H1 (cell line): ENCODE data around the gene GPSM1. TPM values are rescaled to one million over a fixed set of nuclear protein-coding genes. Genes with fewer than 3 reads are reported as not detected.
"Not testable (repeated sequence)": the region's sequence is repeated elsewhere in the genome, so short reads cannot be mapped to it uniquely, and the experiment has no call there.

Experiments
- CTCF ChIA-PET: fragments of 300-600 bp; sonication (Branson Sonifier 250); formaldehyde crosslinking; loops from one replicate; lab custom pipeline; 2021; ENCODE audit not compliant: partially characterized antibody; lab: Charles Lee
- POLR2A ChIA-PET: fragments of 300-600 bp; sonication (Branson Sonifier 250); formaldehyde crosslinking; loops from one replicate; lab custom pipeline; 2021; ENCODE audit warnings: inconsistent platforms; ENCODE audit not compliant: partially characterized antibody; lab: Charles Lee
- DNase-seq, 2 experiments: peaks; one replicate each; pipeline versions ENCODE4 v3.0.0 to v3.0.0-alpha.2; 2010 to 2022; ENCODE audit warnings: low spot score in 2 of 2, low read depth in 1 of 2, mixed read lengths in 1 of 2
- FAIRE-seq: peaks from 2 replicates; lab custom pipeline; 2011; peaks lifted over from hg19 to GRCh38; lab: Jason Lieb, UNC
- H2AFZ ChIP-seq: 2 replicates; pipeline ENCODE4 v1.8.1; 2012; ENCODE audit warnings: low read length, inconsistent platforms
- H2AK5ac ChIP-seq: 2 replicates; pipeline ENCODE4 v1.6.1; 2013; ENCODE audit warnings: low read depth, low read length
- H2BK120ac ChIP-seq: replicated peaks from 2 replicates; pipeline ENCODE3; 2013; ENCODE audit warnings: low read depth, low read length, inconsistent platforms
- H2BK12ac ChIP-seq: 2 replicates; pipeline ENCODE4 v1.6.1; 2013; ENCODE audit warnings: low read depth, low read length
- H2BK15ac ChIP-seq: 2 replicates; pipeline ENCODE4 v1.6.1; 2013; ENCODE audit warnings: low read length
- H2BK20ac ChIP-seq: 2 replicates; pipeline ENCODE4 v1.6.1; 2013; ENCODE audit warnings: low read length
- H2BK5ac ChIP-seq: 2 replicates; pipeline ENCODE4 v1.6.1; 2013; ENCODE audit warnings: low read depth, low read length
- H3K14ac ChIP-seq: 2 replicates; pipeline ENCODE4 v1.6.1; 2013; ENCODE audit warnings: inconsistent platforms; ENCODE audit not compliant: insufficient read length
- H3K18ac ChIP-seq: 2 replicates; pipeline ENCODE4 v1.6.1; 2013; ENCODE audit warnings: low read length; ENCODE audit errors: extremely low read depth
- H3K23ac ChIP-seq: 2 replicates; pipeline ENCODE4 v1.6.1; 2013; ENCODE audit warnings: inconsistent platforms; ENCODE audit not compliant: insufficient read length
- H3K23me2 ChIP-seq: 2 replicates; pipeline ENCODE4 v1.6.1; 2013; ENCODE audit warnings: low read depth, low read length
- H3K27ac ChIP-seq: 2 replicates; pipeline ENCODE4 v1.6.1; 2011; ENCODE audit warnings: low read depth, low read length, inconsistent platforms
- H3K27me3 ChIP-seq, 4 experiments: replicated peaks in 1 of 4; 1 replicate in 1 of 4; 2 replicates in 3 of 4; pipeline versions ENCODE4 v1.6.1 to v1.8.1; 2011 to 2013; ENCODE audit warnings: low read length in 3 of 4, mild to moderate bottlenecking in 3 of 4, inconsistent platforms in 2 of 4, mixed read lengths in 2 of 4, moderate library complexity in 1 of 4; ENCODE audit not compliant: control insufficient read depth in 3 of 4, insufficient read depth in 3 of 4; ENCODE audit errors: extremely low read depth in 1 of 4
- H3K36me3 ChIP-seq, 4 experiments: 2 replicates each; pipeline versions ENCODE4 v1.6.1 to v1.8.1; 2011 to 2013; ENCODE audit warnings: mild to moderate bottlenecking in 4 of 4, low read length in 3 of 4, moderate library complexity in 2 of 4, control low read depth in 1 of 4, inconsistent platforms in 1 of 4; ENCODE audit not compliant: insufficient read depth in 4 of 4, control insufficient read depth in 2 of 4
- H3K4ac ChIP-seq: replicated peaks from 2 replicates; pipeline ENCODE3; 2013; ENCODE audit warnings: low read length, low read depth, mixed read lengths, inconsistent platforms; ENCODE audit not compliant: insufficient read length
- H3K4me1 ChIP-seq, 4 experiments: replicated peaks in 1 of 4; 1 replicate in 1 of 4; 2 replicates in 3 of 4; pipeline versions ENCODE4 v1.6.1 to v1.8.1; 2011 to 2013; ENCODE audit warnings: low read length in 3 of 4, inconsistent platforms in 2 of 4, mixed read lengths in 1 of 4; ENCODE audit not compliant: insufficient read depth in 4 of 4, control insufficient read depth in 3 of 4
- H3K4me2 ChIP-seq, 2 experiments: 2 replicates each; pipeline versions ENCODE4 v1.6.1 to v1.8.1; 2011 to 2013; ENCODE audit warnings: low read depth in 2 of 2, low read length in 2 of 2, control low read depth in 1 of 2, inconsistent platforms in 1 of 2, mild to moderate bottlenecking in 1 of 2; ENCODE audit not compliant: insufficient read depth in 1 of 2
- H3K4me3 ChIP-seq, 4 experiments: fragments of 200-600, 300-600 bp in 1 of 4; sonication (generic), shearing (Covaris generic), sonication (Bioruptor Twin) in 1 of 4; 2 replicates each; pipeline versions ENCODE4 v1.5.1 to v1.8.1; 2011 to 2016; ENCODE audit warnings: low read length in 4 of 4, low read depth in 3 of 4, control low read depth in 2 of 4, inconsistent platforms in 2 of 4, mild to moderate bottlenecking in 2 of 4, mixed read lengths in 1 of 4, moderate library complexity in 1 of 4; ENCODE audit not compliant: insufficient read depth in 2 of 4; ENCODE audit errors: extremely low read depth in 1 of 4
- H3K56ac ChIP-seq: replicated peaks from 2 replicates; pipeline ENCODE3; 2013; ENCODE audit warnings: low read depth, mild to moderate bottlenecking, mixed read lengths, low read length, inconsistent platforms; ENCODE audit not compliant: insufficient read length
- H3K79me1 ChIP-seq: 2 replicates; pipeline ENCODE4 v1.6.1; 2013; ENCODE audit warnings: low read depth, low read length, control low read depth
- H3K79me2 ChIP-seq, 2 experiments: 2 replicates each; pipeline versions ENCODE4 v1.6.1 to v1.8.1; 2012 to 2013; ENCODE audit warnings: low read length in 2 of 2, mild to moderate bottlenecking in 2 of 2, inconsistent platforms in 1 of 2; ENCODE audit not compliant: insufficient read depth in 2 of 2, control insufficient read depth in 1 of 2
- H3K9ac ChIP-seq, 4 experiments: replicated peaks in 1 of 4; 1 replicate in 1 of 4; 2 replicates in 3 of 4; pipeline versions ENCODE4 v1.6.1 to v1.8.1; 2011 to 2013; ENCODE audit warnings: low read depth in 3 of 4, low read length in 3 of 4, control low read depth in 2 of 4, mild to moderate bottlenecking in 2 of 4, moderate library complexity in 2 of 4, inconsistent platforms in 1 of 4; ENCODE audit errors: extremely low read depth in 1 of 4
- H3K9me3 ChIP-seq, 2 experiments: 2 replicates each; pipeline versions ENCODE4 v1.6.1 to v1.8.1; 2012 to 2013; ENCODE audit warnings: mild to moderate bottlenecking in 2 of 2, moderate library complexity in 2 of 2, control low read depth in 1 of 2, inconsistent platforms in 1 of 2, low read depth in 1 of 2, low read length in 1 of 2, mixed read lengths in 1 of 2; ENCODE audit not compliant: insufficient read depth in 2 of 2
- H4K20me1 ChIP-seq, 2 experiments: replicated peaks in 1 of 2; 2 replicates each; pipeline versions ENCODE3 to v1.8.1; 2011 to 2013; ENCODE audit warnings: inconsistent platforms in 2 of 2, low read length in 2 of 2, mild to moderate bottlenecking in 1 of 2; ENCODE audit not compliant: insufficient read depth in 2 of 2, control insufficient read depth in 1 of 2
- H4K5ac ChIP-seq: 2 replicates; pipeline ENCODE4 v1.6.1; 2013; ENCODE audit warnings: low read length, low read depth, mixed read lengths, inconsistent platforms; ENCODE audit not compliant: insufficient read length
- H4K8ac ChIP-seq: 2 replicates; pipeline ENCODE4 v1.8.0; 2013; ENCODE audit warnings: mild to moderate bottlenecking, moderate library complexity, low read length, inconsistent platforms; ENCODE audit not compliant: insufficient read depth; ENCODE audit errors: extremely low read depth
- H4K91ac ChIP-seq: replicated peaks from 2 replicates; pipeline ENCODE3; 2013; ENCODE audit warnings: low read length, mixed read lengths, inconsistent platforms; ENCODE audit not compliant: insufficient read length
- ATF2 ChIP-seq: IDR thresholded peaks from 2 replicates; pipeline ENCODE4 v1.6.1; 2012; ENCODE audit warnings: low read length, inconsistent platforms
- EZH2 ChIP-seq: fragments of 200-600 bp; sonication (generic); IDR thresholded peaks from 2 replicates; pipeline ENCODE4 v1.7.1; 2012; ENCODE audit warnings: low read depth, mild to moderate bottlenecking, moderate library complexity, low read length, inconsistent platforms; ENCODE audit not compliant: severe bottlenecking
- WGBS, 2 experiments: shearing (Covaris generic) in 1 of 2; methylation state at CpG; one replicate each; pipeline versions ENCODE4 v1.1.6 to v1.1.7; 2013 to 2015; ENCODE audit warnings: low lambda C conversion rate in 2 of 2, mixed read lengths in 2 of 2, inconsistent platforms in 1 of 2, low coverage in 1 of 2, missing lambda C conversion rate in 1 of 2; ENCODE audit not compliant: insufficient replicate concordance in 2 of 2, insufficient coverage in 1 of 2, insufficient read length in 1 of 2; ENCODE audit errors: extremely low coverage in 1 of 2, missing lambda C conversion rate in 1 of 2; 5-methylcytosine and 5-hydroxymethylcytosine counted together
- polyA plus RNA-seq, 7 experiments: library from polyadenylated mRNA; depleted of rRNA in 3 of 7; stranded (reverse) in 5 of 7; unstranded in 2 of 7; fragments of >200 nt in 5 of 7; fragments of 200-250 nt in 2 of 7; gene quantifications; 1 replicate in 5 of 7; 2 replicates in 1 of 7; 4 replicates in 1 of 7; pipeline versions ENCODE4 v1.2.1 to v1.2.3, GENCODE V29; 2011 to 2013; ENCODE audit warnings: missing spikeins in 2 of 7, mixed read lengths in 2 of 7
- total RNA-seq: library from RNA; stranded (reverse); fragmentation: NEBNext Ultra II Directional; extraction: Animal tissue kit (Norgen Biotek cat#: 25700); gene quantifications from 2 replicates; pipeline ENCODE4 v1.2.1, GENCODE V29; 2021

GPSM1 gene
- total and polyA plus RNA-seq, 2 of the 8 experiments (the other 6 are each of a cell fraction or from before 2014, with no cell fraction given), result 12.8 to 18.0 TPM

DNA sequence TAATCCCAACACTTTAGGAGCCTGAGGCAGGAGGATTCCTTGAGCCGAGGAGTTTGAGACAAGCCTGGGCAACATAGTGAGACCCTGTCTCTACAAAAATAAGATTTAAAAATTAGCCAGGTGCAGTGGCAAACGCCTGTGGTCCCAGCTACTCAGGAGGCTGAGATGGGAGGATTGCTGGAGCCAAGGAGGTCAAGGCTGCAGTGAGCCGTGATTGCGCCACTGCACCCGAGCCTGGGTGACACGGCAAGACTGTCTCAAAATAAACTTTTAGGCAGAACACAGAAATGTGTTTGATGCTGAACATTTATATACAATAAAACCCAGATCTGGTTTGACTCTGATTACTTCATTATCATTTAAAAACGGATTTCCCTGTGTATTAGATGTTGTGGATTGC lies 78.1 kb downstream of the GPSM1 start (continued):
- TF ChIP-seq ATF2, result no peak
- TF ChIP-seq EZH2, result no peak

GRCh38 chr9:136405904-136406303 lies 78.6 kb downstream of the GPSM1 start:
- 94% methylated on average over 10 of the region's 10 CpGs; no CpG with 5 or more reads in 1 of the 2 experiments for WGBS, 2 experiments
- CTCF ChIA-PET, result interaction anchor here (1.3 kb wide), 1 partner anchor 288 kb away, joined by 3 read pairs; no protein-coding TSS in a partner anchor
- H4K5ac ChIP-seq, result not testable (repeated sequence)

More at GRCh38 chr9:136405904-136406303, 78.6 kb downstream of the GPSM1 start:
- H3K27ac ChIP-seq, H3K56ac ChIP-seq, H2BK5ac ChIP-seq, H3K18ac ChIP-seq, H3K27me3 ChIP-seq, H3K23ac ChIP-seq, H2BK12ac ChIP-seq, H3K9me3 ChIP-seq, H2BK120ac ChIP-seq, H4K20me1 ChIP-seq, FAIRE-seq, H2AK5ac ChIP-seq, H3K4me2 ChIP-seq, H3K14ac ChIP-seq, DNase-seq, H2BK15ac ChIP-seq, H2AFZ ChIP-seq, H4K8ac ChIP-seq, H3K4ac ChIP-seq, H3K4me3 ChIP-seq, H2BK20ac ChIP-seq, H3K23me2 ChIP-seq, H3K9ac ChIP-seq, H4K91ac ChIP-seq, H3K4me1 ChIP-seq: not testable (repeated sequence)
- Histone ChIP-seq H3K36me3 (peaks cover 14 to 53% (median 36%) of the 10 kb centered on the region in 4 experiments; a peak in 7 of 8 replicates), H3K79me2 (peaks cover 2 to 22% of the 10 kb centered on the region in 2 experiments; a peak in 3 of 4 replicates), H3K79me1 (peaks cover 13% of the 10 kb centered on the region)
- POLR2A ChIA-PET, result interaction anchor here (0.8 to 1.6 kb wide), 3 partner anchors 12 to 66 kb away, joined by 3 to 7 read pairs (median 4); no protein-coding TSS in a partner anchor
